Measurements from ENCODE around the gene TMCO5A. TPM values are rescaled to one million over a fixed set of nuclear protein-coding genes. Genes with fewer than 3 reads are reported as not detected.

The TMCO5A gene
- total and polyA plus RNA-seq, 2 donors (not counting 1 experiment from before 2014, with no cell fraction given), result not detected

GRCh38 chr15:37903919-37904625 lies 30.4 kb upstream of the TMCO5A start:
- intact Hi-C loops (cut with micrococcal nuclease), result no loop called here
- H3K27me3 Mint-ChIP-seq, result peaks cover 12% of the 10 kb centered on the region
- H3K4me1 Mint-ChIP-seq, result no peaks in the 10 kb centered on the region
- no peaks in the 10 kb centered on the region for H3K79me2 ChIP-seq (ENCODE audit: control insufficient read depth, insufficient read depth, low read length)
- H3K4me3 Mint-ChIP-seq, result no peak overlapping the region
- H3K4me2 ChIP-seq (replicated peaks; ENCODE audit: low read depth, low read length, poor library complexity, severe bottlenecking), result no peak overlapping the region
- no peak for DNase-seq
- no peak for ATAC-seq (ENCODE audit: low read depth)
- no peak overlapping the region for H3K27ac Mint-ChIP-seq
- H3K27ac ChIP-seq (ENCODE audit: low read length in 2 of 2), result no peak overlapping the region
- no peaks in the 10 kb centered on the region for H3K27me3 ChIP-seq (replicated peaks in 1 of 4; ENCODE audit: control extremely low read depth in 1 of 4, control insufficient read depth in 3 of 4, insufficient read depth in 4 of 4, low read length in 3 of 4)
- no peak overlapping the region for H3K9ac ChIP-seq (ENCODE audit: low read length)
- no peak overlapping the region for H3K4me3 ChIP-seq (ENCODE audit: control extremely low read depth in 1 of 5, extremely low read depth in 1 of 5, insufficient read depth in 1 of 5, low read depth in 2 of 5, low read length in 4 of 5)
- 96% methylated on average over 10 of the region's 11 CpGs for whole genome bisulfite sequencing (ENCODE audit: insufficient coverage)
- no peaks in the 10 kb centered on the region for H3K9me3 Mint-ChIP-seq (ENCODE audit: insufficient read depth)
- no peaks in the 10 kb centered on the region for H3K9me3 ChIP-seq (ENCODE audit: control extremely low read depth in 1 of 3, control insufficient read depth in 2 of 3, insufficient read depth in 1 of 3, low read length in 2 of 3)
- ChIA-PET CTCF (no interaction called here), POLR2A (no interaction called here)
- H3K36me3 ChIP-seq (replicated peaks in 1 of 2; ENCODE audit: control extremely low read depth in 1 of 2, control insufficient read depth in 1 of 2, extremely low read depth in 1 of 2, insufficient read depth in 2 of 2, low read length in 1 of 2), result no peaks in the 10 kb centered on the region
- no peaks in the 10 kb centered on the region for H3K4me1 ChIP-seq (ENCODE audit: control insufficient read depth in 2 of 2, insufficient read depth in 2 of 2, low read length in 2 of 2)
- no peak for TF ChIP-seq EZH2 (IDR thresholded peaks at IDR 0.05; ENCODE audit: borderline replicate concordance, insufficient read depth, low read depth, low read length, poor library complexity, severe bottlenecking)
- TF ChIP-seq, protein P1, sequence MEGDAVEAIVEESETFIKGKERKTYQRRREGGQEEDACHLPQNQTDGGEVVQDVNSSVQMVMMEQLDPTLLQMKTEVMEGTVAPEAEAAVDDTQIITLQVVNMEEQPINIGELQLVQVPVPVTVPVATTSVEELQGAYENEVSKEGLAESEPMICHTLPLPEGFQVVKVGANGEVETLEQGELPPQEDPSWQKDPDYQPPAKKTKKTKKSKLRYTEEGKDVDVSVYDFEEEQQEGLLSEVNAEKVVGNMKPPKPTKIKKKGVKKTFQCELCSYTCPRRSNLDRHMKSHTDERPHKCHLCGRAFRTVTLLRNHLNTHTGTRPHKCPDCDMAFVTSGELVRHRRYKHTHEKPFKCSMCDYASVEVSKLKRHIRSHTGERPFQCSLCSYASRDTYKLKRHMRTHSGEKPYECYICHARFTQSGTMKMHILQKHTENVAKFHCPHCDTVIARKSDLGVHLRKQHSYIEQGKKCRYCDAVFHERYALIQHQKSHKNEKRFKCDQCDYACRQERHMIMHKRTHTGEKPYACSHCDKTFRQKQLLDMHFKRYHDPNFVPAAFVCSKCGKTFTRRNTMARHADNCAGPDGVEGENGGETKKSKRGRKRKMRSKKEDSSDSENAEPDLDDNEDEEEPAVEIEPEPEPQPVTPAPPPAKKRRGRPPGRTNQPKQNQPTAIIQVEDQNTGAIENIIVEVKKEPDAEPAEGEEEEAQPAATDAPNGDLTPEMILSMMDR (IDR thresholded peaks at IDR 0.05), result no peak
- no peaks in the 10 kb centered on the region for H4K20me1 ChIP-seq (ENCODE audit: control insufficient read depth, insufficient read depth, low read length, poor library complexity, severe bottlenecking)
- H2AFZ ChIP-seq (ENCODE audit: insufficient read depth, low read depth, low read length, poor library complexity, severe bottlenecking), result no peak overlapping the region

- intact Hi-C loops (cut with micrococcal nuclease), result no loop called here
- CTCF ChIA-PET, result no interaction called here
Observed at GRCh38 chr15:37907136-37907535, 27.3 kb upstream of the TMCO5A start.

More at GRCh38 chr15:37907136-37907535, 27.3 kb upstream of the TMCO5A start:
- Histone ChIP-seq H3K36me3 (replicated peaks in 1 of 2; ENCODE audit: control extremely low read depth in 1 of 2, control insufficient read depth in 1 of 2, extremely low read depth in 1 of 2, insufficient read depth in 2 of 2, low read length in 1 of 2) (no peaks in the 10 kb centered on the region), H3K4me2 (replicated peaks; ENCODE audit: low read depth, low read length, poor library complexity, severe bottlenecking) (no peak overlapping the region), H3K9ac (ENCODE audit: low read length) (no peak overlapping the region), H3K4me1 (ENCODE audit: control insufficient read depth in 2 of 2, insufficient read depth in 2 of 2, low read length in 2 of 2) (no peaks in the 10 kb centered on the region), H3K27me3 (replicated peaks in 1 of 4; ENCODE audit: control extremely low read depth in 1 of 4, control insufficient read depth in 3 of 4, insufficient read depth in 4 of 4, low read length in 3 of 4) (no peaks in the 10 kb centered on the region), H2AFZ (ENCODE audit: insufficient read depth, low read depth, low read length, poor library complexity, severe bottlenecking) (no peak overlapping the region), H4K20me1 (ENCODE audit: control insufficient read depth, insufficient read depth, low read length, poor library complexity, severe bottlenecking) (no peaks in the 10 kb centered on the region), H3K79me2 (ENCODE audit: control insufficient read depth, insufficient read depth, low read length) (no peaks in the 10 kb centered on the region), H3K9me3 (ENCODE audit: control extremely low read depth in 1 of 3, control insufficient read depth in 2 of 3, insufficient read depth in 1 of 3, low read length in 2 of 3) (no peaks in the 10 kb centered on the region), H3K27ac (ENCODE audit: low read length in 2 of 2) (no peak overlapping the region), H3K4me3 (ENCODE audit: control extremely low read depth in 1 of 5, extremely low read depth in 1 of 5, insufficient read depth in 1 of 5, low read depth in 2 of 5, low read length in 4 of 5) (no peak overlapping the region)
- POLR2A ChIA-PET, result no interaction called here
- no peaks in the 10 kb centered on the region for H3K9me3 Mint-ChIP-seq (ENCODE audit: insufficient read depth)
- no peak for ATAC-seq (ENCODE audit: low read depth)
- WGBS (ENCODE audit: insufficient coverage), result 100% methylated on average over 1 of the region's 1 CpG
- H3K27me3 Mint-ChIP-seq, result peaks cover 15% of the 10 kb centered on the region
- TF ChIP-seq, protein P1 (IDR thresholded peaks at IDR 0.05), result no peak
- no peak for TF ChIP-seq EZH2 (IDR thresholded peaks at IDR 0.05; ENCODE audit: borderline replicate concordance, insufficient read depth, low read depth, low read length, poor library complexity, severe bottlenecking)
- no peak overlapping the region for H3K27ac Mint-ChIP-seq
- DNase-seq, result no peak
- H3K4me1 Mint-ChIP-seq, result no peaks in the 10 kb centered on the region
- no peak overlapping the region for H3K4me3 Mint-ChIP-seq

Measured in B cell (primary cell).